ENCODE measurements around the gene ELMOD3. TPM values are rescaled to one million over a fixed set of nuclear protein-coding genes. Genes with fewer than 3 reads are reported as not detected.
"Not testable (repeated sequence)": the region's sequence is repeated elsewhere in the genome, so short reads cannot be mapped to it uniquely, and the experiment has no call there.

The ELMOD3 gene
- 10.2 TPM for total RNA-seq
- long read RNA-seq, partial matches to known transcripts, result 0 of 7 reads
- long read RNA-seq, other reads (novel, unspliced or antisense), result 4 of 7 reads

- ATAC-seq, result peak; percentile 99
- peak; percentile 97 for DNase-seq (ENCODE audit: missing footprints)
- intact Hi-C loops (cut with DNase I), result loop anchor here (1.0 to 10.0 kb wide), 2 partner anchors 26 to 180 kb away; partner anchors contain the start of gene MAT2A
Measured at GRCh38 chr2:85354286-85355072, at the start of gene ELMOD3, which contains the start of gene RETSAT. ELMOD3 (plus strand) TSS chr2:85354769; CDS start chr2:85357199, 2,430 bp downstream. RETSAT (minus strand) TSS chr2:85354528; CDS start chr2:85354507, 21 bp downstream.

DNA sequence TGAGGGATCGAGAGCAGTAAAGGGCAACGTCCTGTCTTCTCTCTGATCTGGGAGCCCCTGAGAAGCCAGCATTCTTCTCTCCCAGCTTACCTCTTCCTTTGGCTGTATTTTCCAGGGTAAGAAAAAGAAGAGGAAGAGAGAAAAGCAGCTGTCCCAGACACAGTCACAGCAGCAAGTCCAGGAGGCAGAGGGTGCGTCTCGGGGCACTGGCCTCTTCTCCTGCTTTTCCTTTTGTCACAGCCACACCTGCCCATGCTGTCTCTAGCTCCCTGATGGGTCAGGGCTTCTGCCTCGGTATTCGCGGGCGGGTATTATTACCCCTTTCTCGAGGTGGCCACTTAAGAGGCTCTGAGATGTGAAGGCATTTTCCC is 47.1 kb upstream of the ELMOD3 start:
- intact Hi-C loops (cut with DNase I), result no loop called here
- ATAC-seq, result no peak
- DNase-seq (ENCODE audit: missing footprints), result no peak

DNA sequence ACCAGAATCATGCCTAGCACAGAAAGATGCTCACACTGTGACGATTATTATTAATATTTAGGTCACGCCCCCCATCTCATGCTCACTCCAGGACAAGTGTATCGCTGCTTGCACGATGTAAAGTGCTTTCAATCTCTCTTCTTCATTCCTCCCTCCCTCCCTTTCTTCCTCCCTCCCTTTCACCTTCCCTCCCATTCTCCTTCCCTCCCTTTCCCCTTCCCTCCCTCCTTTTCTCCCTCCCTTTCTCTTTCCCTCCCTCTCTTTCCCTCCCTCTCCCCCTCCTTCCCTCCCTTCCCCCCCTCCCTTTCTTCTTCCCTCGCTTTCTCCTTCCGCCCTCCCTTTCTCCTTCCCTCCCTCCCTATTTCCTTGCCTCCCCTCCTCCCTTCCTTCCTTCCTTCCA is 46.4 kb upstream of the ELMOD3 start:
- no peak for ATAC-seq
- intact Hi-C loops (cut with DNase I), result no loop called here
- DNase-seq (ENCODE audit: missing footprints), result no peak

- ATAC-seq, result peak; percentile 35
- no peak for DNase-seq (ENCODE audit: missing footprints)
- intact Hi-C loops (cut with DNase I), result no loop called here
Measured at GRCh38 chr2:85308896-85309555, 45.5 kb upstream of the ELMOD3 start.

DNA sequence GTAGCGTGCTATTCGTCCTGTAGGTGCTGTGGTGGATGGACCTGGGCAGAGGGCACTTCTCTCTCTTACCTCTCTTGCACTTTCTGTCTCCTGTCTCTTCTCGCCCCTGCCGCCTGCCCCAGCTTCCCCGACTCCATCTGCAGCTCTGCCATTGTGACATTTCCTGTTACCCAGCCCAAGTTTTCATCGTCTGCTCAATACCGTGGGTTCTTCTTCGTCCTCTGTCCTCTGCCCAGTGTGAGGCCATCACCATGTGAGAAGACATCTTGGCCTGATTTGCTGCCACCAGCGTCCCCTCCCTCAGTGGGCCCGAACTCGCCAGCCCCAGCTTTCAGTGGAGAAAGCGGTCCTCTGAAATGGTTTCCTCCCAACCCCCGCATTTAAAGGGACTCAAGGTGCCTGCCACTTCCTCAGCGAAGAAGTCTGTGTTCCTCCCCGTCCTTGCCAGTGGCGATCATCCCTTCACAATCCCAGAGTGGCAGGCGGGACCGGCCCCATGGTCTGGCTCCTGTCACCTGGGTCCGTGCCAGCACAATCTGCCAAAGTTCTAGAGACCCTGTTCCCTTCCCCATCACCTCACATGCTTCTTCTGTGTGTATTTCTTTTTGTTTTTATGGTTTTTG is 44.8 kb upstream of the ELMOD3 start:
- no peak for DNase-seq (ENCODE audit: missing footprints)
- ATAC-seq, result no peak
- intact Hi-C loops (cut with DNase I), result no loop called here

DNA sequence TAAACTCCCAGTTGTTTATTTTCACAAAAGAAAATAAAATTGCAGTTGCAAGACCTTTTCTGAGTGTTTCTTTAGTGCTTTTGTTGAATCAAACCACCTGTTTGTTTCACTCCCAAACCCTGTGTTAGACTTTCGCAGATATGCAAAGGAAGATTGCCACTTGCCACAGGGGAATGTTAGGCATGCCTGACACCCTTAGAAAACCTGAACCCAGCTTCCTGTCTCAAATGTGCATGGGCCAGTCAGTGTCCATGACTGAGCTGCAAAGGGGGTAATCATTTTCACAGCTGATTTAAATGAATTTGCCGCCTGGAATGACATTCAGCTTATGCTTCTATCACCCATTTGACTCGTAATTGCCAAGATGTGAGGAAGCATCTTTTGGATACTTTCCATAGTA is 44.2 kb upstream of the ELMOD3 start:
- intact Hi-C loops (cut with DNase I), result no loop called here
- DNase-seq (ENCODE audit: missing footprints), result no peak
- no peak for ATAC-seq

GRCh38 chr2:85312404-85312803 is 42.2 kb upstream of the ELMOD3 start:
- DNase-seq (ENCODE audit: missing footprints), result no peak
- no peak for ATAC-seq
- intact Hi-C loops (cut with DNase I), result no loop called here

- intact Hi-C loops (cut with DNase I), result no loop called here
- peak; percentile 35 for ATAC-seq
Measured at GRCh38 chr2:85314884-85315242, 39.7 kb upstream of the ELMOD3 start.

GRCh38 chr2:85315921-85316320 is 38.6 kb upstream of the ELMOD3 start:
- DNase-seq (ENCODE audit: missing footprints); intact Hi-C loops (cut with DNase I); ATAC-seq: not testable (repeated sequence)

More at GRCh38 chr2:85314884-85315242, 39.7 kb upstream of the ELMOD3 start:
- DNase-seq (ENCODE audit: missing footprints), result no peak

DNA sequence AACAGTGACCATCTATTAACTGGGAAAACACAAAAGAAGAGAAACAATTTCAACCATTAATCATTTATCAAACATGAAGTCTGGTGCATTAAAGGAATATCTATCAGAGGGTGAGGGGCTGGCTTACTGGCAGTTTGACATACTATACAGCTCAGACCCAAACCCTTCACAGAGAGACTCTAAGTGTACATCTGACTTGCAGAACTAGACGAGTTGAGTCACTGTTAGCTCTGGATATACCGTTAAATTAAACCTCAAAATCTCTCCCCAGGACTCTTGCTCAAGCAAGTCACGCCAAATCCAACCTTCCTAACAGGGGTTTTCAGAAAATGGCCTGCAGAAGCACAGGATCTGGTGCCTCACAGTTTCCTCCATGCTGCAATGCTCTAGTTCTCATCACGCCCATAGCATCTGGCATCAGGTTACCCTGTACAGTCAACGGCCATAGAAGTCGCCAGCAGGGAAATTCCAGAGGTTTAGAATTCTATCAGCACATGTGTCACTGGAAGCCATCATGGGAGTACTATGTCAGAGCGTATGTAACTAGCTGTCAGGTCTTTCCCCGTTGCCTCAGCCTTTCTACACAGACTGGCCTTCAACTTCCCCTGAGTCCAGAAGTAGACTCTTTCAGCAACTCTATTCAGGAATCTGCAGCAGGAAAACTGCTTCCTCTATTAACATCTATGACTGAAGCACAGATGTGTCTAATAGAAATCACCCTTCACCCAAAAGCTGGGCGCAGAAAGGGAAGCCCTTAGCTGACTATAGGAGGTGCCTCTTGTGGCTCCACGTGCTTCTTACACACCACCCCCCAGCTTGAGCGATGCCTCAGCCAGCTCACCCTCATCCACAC is 36.1 kb upstream of the ELMOD3 start:
- intact Hi-C loops (cut with DNase I), result no loop called here
- DNase-seq (ENCODE audit: missing footprints) (no peak), ATAC-seq (no peak)

GRCh38 chr2:85319796-85320195 is 34.8 kb upstream of the ELMOD3 start:
- ATAC-seq, result no peak
- DNase-seq (ENCODE audit: missing footprints), result no peak
- intact Hi-C loops (cut with DNase I), result no loop called here

DNA sequence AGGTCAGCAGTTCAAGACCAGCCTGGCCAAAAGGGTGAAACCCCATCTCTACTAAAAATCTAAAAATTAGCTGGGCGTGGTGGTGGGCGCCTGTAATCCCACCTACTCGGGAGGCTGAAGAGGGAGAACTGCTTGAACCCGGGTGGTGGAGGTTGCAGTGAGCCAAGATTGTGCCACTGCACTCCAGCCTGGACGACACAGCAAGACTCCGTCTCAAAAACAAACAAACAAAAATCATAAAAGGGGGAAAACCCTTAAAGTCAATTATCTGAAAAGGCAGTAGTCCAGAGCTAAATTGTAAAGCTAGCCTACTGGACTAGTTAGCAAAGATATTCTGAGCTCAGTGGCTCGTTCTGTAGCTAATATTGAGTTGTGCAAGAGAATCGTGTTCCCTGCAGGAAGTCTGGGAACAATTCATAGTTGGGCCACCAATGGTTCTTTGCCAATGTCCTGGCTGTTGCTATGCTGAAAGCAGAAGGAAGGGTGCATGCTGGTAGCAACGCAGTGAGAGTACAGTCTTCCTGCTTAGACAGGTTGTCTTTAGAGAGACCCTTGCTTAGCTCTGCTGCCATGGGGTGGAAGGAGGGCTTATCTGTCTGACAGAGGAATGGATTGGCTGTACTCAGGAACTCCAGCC is 31.1 kb upstream of the ELMOD3 start:
- intact Hi-C loops (cut with DNase I), result no loop called here
- no peak for ATAC-seq
- DNase-seq (ENCODE audit: missing footprints), result no peak

GRCh38 chr2:85323988-85324367 is 30.6 kb upstream of the ELMOD3 start:
- ATAC-seq; DNase-seq (ENCODE audit: missing footprints); intact Hi-C loops (cut with DNase I): not testable (repeated sequence)

- intact Hi-C loops (cut with DNase I), result no loop called here
- DNase-seq (ENCODE audit: missing footprints) (no peak), ATAC-seq (no peak)
Measured at GRCh38 chr2:85324639-85325465, 29.7 kb upstream of the ELMOD3 start.

DNA sequence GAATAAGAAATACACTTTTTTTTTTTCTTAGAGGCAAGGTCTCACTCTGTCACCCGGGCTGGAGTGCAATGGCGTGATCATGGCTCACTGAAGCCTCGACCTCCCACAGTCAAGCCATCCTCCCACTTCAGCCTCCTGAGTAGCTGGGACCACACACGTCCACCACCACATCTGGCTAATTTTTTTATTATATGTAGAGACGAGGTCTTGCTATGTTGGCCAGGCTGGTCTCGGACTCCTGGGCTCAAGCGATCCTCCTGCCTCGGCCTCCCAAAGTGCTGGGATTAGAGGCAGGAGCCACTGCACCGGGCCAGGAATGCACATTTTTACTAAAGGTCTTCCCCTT is 29.1 kb upstream of the ELMOD3 start:
- DNase-seq (ENCODE audit: missing footprints) (no peak), ATAC-seq (no peak)
- intact Hi-C loops (cut with DNase I), result no loop called here

- intact Hi-C loops (cut with DNase I), result no loop called here
- ATAC-seq, result no peak
- DNase-seq (ENCODE audit: missing footprints), result no peak
Measured at GRCh38 chr2:85326406-85327159, 28.0 kb upstream of the ELMOD3 start.

Data from Right ventricle myocardium inferior (tissue), 1 donor.